ENCODE data around the gene PDS5A. TPM values are rescaled to one million over a fixed set of nuclear protein-coding genes. Genes with fewer than 3 reads are reported as not detected.

PDS5A gene
- total and polyA plus RNA-seq, 2 donors (not counting 3 experiments of a cell fraction or from before 2014, with no cell fraction given) = 17.5 to 80.8 TPM

DNA sequence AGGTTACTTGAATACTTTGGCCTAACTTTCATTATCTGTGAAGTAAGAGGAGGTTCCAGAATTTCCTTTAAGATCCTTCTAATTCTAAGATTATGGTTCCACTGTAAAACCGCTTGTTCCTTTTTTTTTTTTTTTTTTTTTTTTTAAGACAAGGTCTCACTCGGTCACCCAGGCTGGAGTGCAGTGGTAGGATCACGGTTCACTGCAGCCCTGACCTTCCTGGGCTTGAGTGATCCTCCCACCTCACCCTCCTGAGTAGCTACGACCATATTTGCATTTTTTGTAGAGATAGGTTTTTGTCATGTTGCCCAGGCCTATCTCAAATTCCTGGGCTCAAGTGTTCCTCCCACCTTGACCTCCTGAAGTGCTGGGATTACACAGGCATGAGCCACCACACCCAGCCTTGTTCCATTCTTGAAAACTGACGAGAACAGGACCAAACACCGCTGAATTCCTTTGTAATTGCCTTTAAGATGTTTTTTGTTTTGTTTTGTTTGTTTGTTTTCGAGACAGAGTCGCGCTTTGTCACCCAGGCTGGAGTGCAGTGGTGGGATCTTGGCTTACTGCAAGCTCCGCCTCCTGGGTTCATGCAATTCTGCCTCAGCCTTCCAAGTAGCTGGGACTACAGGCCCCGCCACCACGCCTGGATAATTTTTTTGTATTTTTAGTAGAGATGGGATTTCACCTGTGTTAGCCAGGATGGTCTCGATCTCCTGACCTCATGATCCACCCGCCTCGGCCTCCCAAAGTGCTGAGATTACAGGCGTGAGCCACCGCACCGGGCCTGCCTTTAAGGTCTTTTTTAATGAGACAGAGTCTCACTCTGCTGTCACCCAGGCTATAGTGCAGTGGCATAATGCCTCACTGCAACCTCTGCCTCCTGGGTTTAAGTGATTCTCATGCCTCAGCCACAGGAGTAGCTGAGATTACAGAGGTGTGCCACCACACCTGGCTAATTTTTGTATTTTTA, 6.8 kb downstream of the PDS5A start:
- dilution Hi-C loops (cut with MboI; ENCODE audit: extremely low pct_ligation_motif_present, low sequenced_read_pairs) = no loop called here
- H3K9me1 ChIP-seq (replicated peaks; ENCODE audit: control insufficient read depth, extremely low read depth, insufficient read depth, low read length) = no peaks in the 10 kb centered on the region
- H3K4me2 ChIP-seq (ENCODE audit: insufficient read depth, low read length) = no peak overlapping the region
- peaks cover 6 to 11% of the 10 kb centered on the region in 2 experiments for H3K36me3 ChIP-seq (ENCODE audit: control insufficient read depth in 2 of 2, extremely low read depth in 1 of 2, insufficient read depth in 2 of 2, low read length in 2 of 2)
- no peaks in the 10 kb centered on the region for H3K27me3 ChIP-seq (ENCODE audit: control insufficient read depth in 2 of 2, insufficient read depth in 2 of 2, low read length in 2 of 2)
- no peak for DNase-seq (ENCODE audit: low read depth, low spot score)
- H3K9ac ChIP-seq (replicated peaks; ENCODE audit: extremely low read depth, insufficient read depth, low read length) = no peak overlapping the region
- no peaks in the 10 kb centered on the region for H3K9me3 ChIP-seq (replicated peaks; ENCODE audit: control insufficient read depth, insufficient read depth, low read length)
- peaks cover 4% of the 10 kb centered on the region for H4K20me1 ChIP-seq (replicated peaks; ENCODE audit: control insufficient read depth, extremely low read depth, insufficient read depth, low read length)
- H3K4me1 ChIP-seq (ENCODE audit: control insufficient read depth, extremely low read depth, insufficient read depth, low read length) = peaks cover 13% of the 10 kb centered on the region
- TF ChIP-seq POLR2AphosphoS5 (IDR thresholded peaks at IDR 0.05; ENCODE audit: insufficient read depth, low read depth, low read length) (no peak), JUN (IDR thresholded peaks at IDR 0.05; ENCODE audit: borderline replicate concordance, insufficient read depth, insufficient read length, low read depth) (no peak), MYC (IDR thresholded peaks at IDR 0.05; ENCODE audit: low read depth, low read length) (no peak), EZH2 (IDR thresholded peaks at IDR 0.05; ENCODE audit: borderline replicate concordance, low read depth, low read length, severe bottlenecking) (no peak), MAX (IDR thresholded peaks at IDR 0.05; ENCODE audit: insufficient read depth, insufficient read length) (no peak)
- no peak overlapping the region for H3K27ac ChIP-seq (ENCODE audit: insufficient read depth, low read depth, low read length)
- BruUV-seq (replicated peaks) = no TSS peak
- ChIA-PET POLR2A (interaction anchor here (0.8 kb wide), 1 partner anchor 34 kb away, joined by 3 read pairs; no protein-coding TSS in a partner anchor), CTCF (interaction anchor here (1.6 kb wide), 1 partner anchor 502 kb away, joined by 4 read pairs; no protein-coding TSS in a partner anchor)
- H3K4me3 ChIP-seq (replicated peaks in 1 of 3; ENCODE audit: insufficient read depth in 1 of 3, low read depth in 1 of 3, low read length in 3 of 3) = no peak overlapping the region
- peaks cover 98% of the 10 kb centered on the region for H3K79me2 ChIP-seq (ENCODE audit: control insufficient read depth, insufficient read depth, low read length)
- H2AFZ ChIP-seq (ENCODE audit: low read depth, low read length) = no peak overlapping the region
- intact Hi-C loops (cut with micrococcal nuclease) = no loop called here
- no peak for FAIRE-seq

DNA sequence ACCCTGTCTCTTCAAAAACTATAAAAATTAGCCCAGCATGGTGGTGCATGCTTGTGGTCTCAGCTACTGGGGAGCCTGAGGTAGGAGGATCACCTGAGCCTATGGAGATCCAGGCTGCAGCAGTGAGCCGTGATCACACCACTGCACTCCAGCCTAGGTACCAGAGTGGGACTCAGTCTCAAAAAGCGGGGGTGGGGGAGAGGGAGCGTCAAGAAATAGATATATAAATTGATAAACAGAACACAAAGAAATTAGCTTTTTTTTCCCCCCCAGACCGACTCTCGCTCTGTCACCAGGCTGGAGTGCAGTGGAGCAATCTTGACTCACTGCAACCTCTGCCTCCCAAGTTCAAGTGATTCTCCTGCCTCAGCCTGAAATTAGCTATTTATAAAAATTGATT, 14.1 kb downstream of the PDS5A start:
- no peak overlapping the region for H3K9ac ChIP-seq (replicated peaks; ENCODE audit: extremely low read depth, insufficient read depth, low read length)
- no peak overlapping the region for H3K27ac ChIP-seq (ENCODE audit: insufficient read depth, low read depth, low read length)
- H3K36me3 ChIP-seq (ENCODE audit: control insufficient read depth in 2 of 2, extremely low read depth in 1 of 2, insufficient read depth in 2 of 2, low read length in 2 of 2) = no peaks in the 10 kb centered on the region
- no peak overlapping the region for H3K4me2 ChIP-seq (ENCODE audit: insufficient read depth, low read length)
- H2AFZ ChIP-seq (ENCODE audit: low read depth, low read length) = no peak overlapping the region
- ChIA-PET CTCF (interaction anchor here (0.6 kb wide), 1 partner anchor 19 kb away, joined by 3 read pairs; no protein-coding TSS in a partner anchor), POLR2A (no interaction called here)
- H3K4me1 ChIP-seq (ENCODE audit: control insufficient read depth, extremely low read depth, insufficient read depth, low read length) = no peaks in the 10 kb centered on the region
- H3K9me1 ChIP-seq (replicated peaks; ENCODE audit: control insufficient read depth, extremely low read depth, insufficient read depth, low read length) = no peaks in the 10 kb centered on the region
- FAIRE-seq (no peak), DNase-seq (ENCODE audit: low read depth, low spot score) (no peak)
- peaks cover 6% of the 10 kb centered on the region for H4K20me1 ChIP-seq (replicated peaks; ENCODE audit: control insufficient read depth, extremely low read depth, insufficient read depth, low read length)
- dilution Hi-C loops (cut with MboI; ENCODE audit: extremely low pct_ligation_motif_present, low sequenced_read_pairs) = no loop called here
- no peaks in the 10 kb centered on the region for H3K9me3 ChIP-seq (replicated peaks; ENCODE audit: control insufficient read depth, insufficient read depth, low read length)
- peaks cover 98% of the 10 kb centered on the region for H3K79me2 ChIP-seq (ENCODE audit: control insufficient read depth, insufficient read depth, low read length)
- no peak overlapping the region for H3K4me3 ChIP-seq (replicated peaks in 1 of 3; ENCODE audit: insufficient read depth in 1 of 3, low read depth in 1 of 3, low read length in 3 of 3)
- intact Hi-C loops (cut with micrococcal nuclease) = no loop called here
- no peaks in the 10 kb centered on the region for H3K27me3 ChIP-seq (ENCODE audit: control insufficient read depth in 2 of 2, insufficient read depth in 2 of 2, low read length in 2 of 2)
- no TSS peak for BruUV-seq (replicated peaks)
- TF ChIP-seq GATA2 (IDR thresholded peaks at IDR 0.05; ENCODE audit: insufficient read depth, insufficient read length, low read depth, low read length) (no peak), EZH2 (IDR thresholded peaks at IDR 0.05; ENCODE audit: borderline replicate concordance, low read depth, low read length, severe bottlenecking) (no peak), MYC (IDR thresholded peaks at IDR 0.05; ENCODE audit: low read depth, low read length) (no peak), JUN (IDR thresholded peaks at IDR 0.05; ENCODE audit: borderline replicate concordance, insufficient read depth, insufficient read length, low read depth) (no peak), MAX (IDR thresholded peaks at IDR 0.05; ENCODE audit: insufficient read depth, insufficient read length) (no peak), FOS (IDR thresholded peaks at IDR 0.05; ENCODE audit: borderline replicate concordance, insufficient read depth, low read length) (no peak), CTCF (IDR thresholded peaks at IDR 0.05; ENCODE audit: extremely low read depth in 1 of 2, insufficient read depth in 1 of 2, low read depth in 1 of 2, low read length in 2 of 2) (no peak), POLR2AphosphoS5 (IDR thresholded peaks at IDR 0.05; ENCODE audit: insufficient read depth, low read depth, low read length) (no peak)
